HCT116 (cell line): Measurements from ENCODE around the gene TIAM1. TPM values are rescaled to one million over a fixed set of nuclear protein-coding genes. Genes with fewer than 3 reads are reported as not detected.

ENCODE experiments used
- ATAC-seq: fragments of 200-7000 bp; cut with Tn5 transposase; 2 replicates; pipeline ENCODE4 v1.9.1; 2020; ENCODE audit warnings: mild to moderate bottlenecking, moderate library complexity
- BruUV-seq: library from RNA; stranded (reverse); fragments of 400-500 nt; replicated peaks from 2 replicates; lab custom pipeline; 2021; lab: Mats Ljungman, UMichigan
- CTCF ChIA-PET: fragments of 300-600 bp; sonication (Branson Sonifier 250); formaldehyde crosslinking; loops from one replicate; lab custom pipeline; 2021; ENCODE audit warnings: antibody characterized with exemption; lab: Charles Lee
- POLR2A ChIA-PET: fragments of 300-600, 350-600 bp; sonication (Branson Sonifier 250); formaldehyde crosslinking; loops from one replicate; lab custom pipeline; 2021; ENCODE audit warnings: antibody characterized with exemption; lab: Charles Lee
- RAD21 ChIA-PET, 2 experiments: fragments of 300-600 bp; sonication (Branson Sonifier 250); formaldehyde crosslinking; loops; one replicate each; lab custom pipeline; 2023; ENCODE audit warnings: low total read pairs in 2 of 2; ENCODE audit not compliant: uncharacterized antibody in 2 of 2, unreplicated experiment in 2 of 2, low non-redundant PET in 1 of 2; lab: Charles Lee
- DNase-seq: peaks from one replicate; pipeline ENCODE4 v3.0.0-alpha.2; 2010; ENCODE audit warnings: low read depth, low spot score
- H2AFZ ChIP-seq: fragments of 200-600 bp; shearing (Covaris generic), sonication (generic); 2 replicates; pipeline ENCODE4 v1.6.1; 2017; ENCODE audit warnings: low read depth, mixed run types, mixed read lengths, antibody characterized with exemption, low read length; ENCODE audit not compliant: poor library complexity, severe bottlenecking
- H3K27ac ChIP-seq: 2 replicates; pipeline ENCODE4 v1.5.1; 2012; ENCODE audit warnings: low read depth, low read length
- H3K27me3 ChIP-seq: fragments of 200-600 bp; sonication (generic); 2 replicates; pipeline ENCODE4 v1.6.1; 2016; ENCODE audit warnings: mixed run types, low read length, mixed read lengths; ENCODE audit not compliant: insufficient read depth
- H3K36me3 ChIP-seq, 2 experiments: fragments of 200-500 bp in 1 of 2; fragments of 200-600 bp in 1 of 2; sonication (Bioruptor generic) in 1 of 2; sonication (generic) in 1 of 2; 2 replicates each; pipeline versions ENCODE4 v1.5.1 to v1.6.1; 2014 to 2016; ENCODE audit warnings: low read length in 2 of 2, inconsistent platforms in 1 of 2, mixed read lengths in 1 of 2, mixed run types in 1 of 2; ENCODE audit not compliant: insufficient read depth in 2 of 2, control insufficient read depth in 1 of 2
- H3K4me1 ChIP-seq, 2 experiments: fragments of 200-600 bp in 1 of 2; sonication (generic) in 1 of 2; 2 replicates each; pipeline versions ENCODE4 v1.5.1 to v1.6.1; 2012 to 2017; ENCODE audit warnings: low read length in 2 of 2, inconsistent platforms in 1 of 2, mild to moderate bottlenecking in 1 of 2, mixed read lengths in 1 of 2, mixed run types in 1 of 2, moderate library complexity in 1 of 2; ENCODE audit not compliant: insufficient read depth in 2 of 2, control insufficient read depth in 1 of 2
- H3K4me2 ChIP-seq: fragments of 200-600 bp; sonication (generic); 2 replicates; pipeline ENCODE4 v1.6.1; 2017; ENCODE audit warnings: mixed run types, low read length, mixed read lengths
- H3K4me3 ChIP-seq, 2 experiments: fragments of 200-600 bp in 1 of 2; sonication (generic) in 1 of 2; replicated peaks in 1 of 2; 2 replicates each; pipeline ENCODE4 v1.5.1; 2011 to 2016; ENCODE audit warnings: low read length in 2 of 2, control low read depth in 1 of 2, low read depth in 1 of 2, mild to moderate bottlenecking in 1 of 2, mixed read lengths in 1 of 2, mixed run types in 1 of 2
- H3K79me2 ChIP-seq: fragments of 200-600 bp; sonication (generic); 2 replicates; pipeline ENCODE4 v1.6.1; 2017; ENCODE audit warnings: mild to moderate bottlenecking, mixed run types, low read length, moderate library complexity, mixed read lengths; ENCODE audit not compliant: insufficient read depth
- H3K9ac ChIP-seq: fragments of 200-600 bp; sonication (generic); 2 replicates; pipeline ENCODE4 v1.6.1; 2016; ENCODE audit warnings: low read length, mixed read lengths
- H3K9me2 ChIP-seq: fragments of 200-600 bp; sonication (generic), shearing (Covaris generic); 2 replicates; pipeline ENCODE4 v1.6.1; 2017; ENCODE audit warnings: mixed run types, mild to moderate bottlenecking, moderate library complexity; ENCODE audit not compliant: insufficient read depth
- H3K9me3 ChIP-seq, 2 experiments: fragments of 200-500 bp in 1 of 2; fragments of 200-600 bp in 1 of 2; sonication (Bioruptor generic) in 1 of 2; sonication (generic) in 1 of 2; 2 replicates each; pipeline ENCODE4 v1.6.1; 2014 to 2017; ENCODE audit warnings: low read length in 2 of 2, mixed read lengths in 2 of 2, inconsistent platforms in 1 of 2, low read depth in 1 of 2, mild to moderate bottlenecking in 1 of 2, mixed run types in 1 of 2, moderate library complexity in 1 of 2; ENCODE audit not compliant: control insufficient read depth in 1 of 2, insufficient read depth in 1 of 2
- H4K20me1 ChIP-seq: fragments of 200-600 bp; sonication (generic), shearing (Covaris generic); 2 replicates; pipeline ENCODE4 v1.6.1; 2017; ENCODE audit warnings: mixed run types, mild to moderate bottlenecking, moderate library complexity; ENCODE audit not compliant: insufficient read depth
- ELF1 ChIP-seq: IDR thresholded peaks from 2 replicates; pipeline ENCODE4 v1.6.1; 2012; ENCODE audit warnings: low read depth, borderline replicate concordance
- EZH2 ChIP-seq: fragments of 200-600 bp; sonication (generic); IDR thresholded peaks from 2 replicates; pipeline ENCODE4 v1.6.1; 2017; ENCODE audit warnings: antibody characterized with exemption, mixed run types
- JUND ChIP-seq: IDR thresholded peaks from 2 replicates; pipeline ENCODE4 v1.6.1; 2012
- POLR2A ChIP-seq: IDR thresholded peaks from 2 replicates; pipeline ENCODE4 v1.7.0; 2011; ENCODE audit warnings: borderline replicate concordance; ENCODE audit not compliant: insufficient read depth, insufficient read length; ENCODE audit errors: extremely low read depth
- POLR2AphosphoS5 ChIP-seq: IDR thresholded peaks from 2 replicates; pipeline ENCODE4 v1.6.1; 2011; ENCODE audit warnings: mild to moderate bottlenecking, low read depth, low read length, moderate library complexity
- RAD21 ChIP-seq: IDR thresholded peaks from 2 replicates; pipeline ENCODE4 v1.6.1; 2012; ENCODE audit warnings: low read depth, mild to moderate bottlenecking
- SP1 ChIP-seq: IDR thresholded peaks from 2 replicates; pipeline ENCODE4 v1.6.1; 2012; ENCODE audit warnings: low read depth
- TCF7L2 ChIP-seq: IDR thresholded peaks from 2 replicates; pipeline ENCODE4 v1.7.0; 2011; ENCODE audit warnings: borderline replicate concordance, inconsistent platforms; ENCODE audit not compliant: insufficient read depth, insufficient read length; ENCODE audit errors: extremely low read depth
- YY1 ChIP-seq: IDR thresholded peaks from 2 replicates; pipeline ENCODE4 v1.6.1; 2011; ENCODE audit warnings: low read length, low read depth, moderate library complexity, mild to moderate bottlenecking; ENCODE audit not compliant: insufficient replicate concordance; ENCODE audit errors: extremely low read depth
- ZFX ChIP-seq: fragments of 450-650 bp; IDR thresholded peaks from 2 replicates; pipeline ENCODE4 v1.6.1; 2017
- ZNF274 ChIP-seq: fragments of 200-500 bp; sonication (Bioruptor generic); IDR thresholded peaks from 2 replicates; pipeline ENCODE4 v1.6.1; 2014; ENCODE audit warnings: mild to moderate bottlenecking, low read depth, low read length, inconsistent platforms
- intact Hi-C: fragments of 100-400 bp; cut with micrococcal nuclease; formaldehyde crosslinking; loops from 2 replicates; pipeline ENCODE4 v1.10.0; 2022
- total RNA-seq: library from RNA; stranded (reverse); gene quantifications from one replicate; pipeline ENCODE4 v1.2.1, GENCODE V29; 2021; ENCODE audit not compliant: unreplicated experiment
- TF ChIP-seq, protein P1 (sequence below): IDR thresholded peaks from 2 replicates; pipeline ENCODE4 v1.6.1; 2012
- TF ChIP-seq, protein P2 (sequence below): IDR thresholded peaks from 2 replicates; pipeline ENCODE4 v1.6.1; 2012
- TF ChIP-seq, protein P3 (sequence below), 3 experiments: fragments of 200-600 bp in 1 of 3; sonication (generic) in 1 of 3; IDR thresholded peaks in 2 of 3; conservative IDR thresholded peaks in 1 of 3; 2 replicates each; pipeline ENCODE4 v1.5.1; 2012 to 2017; ENCODE audit warnings: low read depth in 2 of 3, low read length in 2 of 3, antibody characterized with exemption in 1 of 3, borderline replicate concordance in 1 of 3, control low read depth in 1 of 3, mild to moderate bottlenecking in 1 of 3, mixed read lengths in 1 of 3, mixed run types in 1 of 3, moderate library complexity in 1 of 3; ENCODE audit not compliant: insufficient read depth in 1 of 3

Gene TIAM1
- total RNA-seq, 1 experiment from 2014 or later: 47.8 TPM

DNA sequence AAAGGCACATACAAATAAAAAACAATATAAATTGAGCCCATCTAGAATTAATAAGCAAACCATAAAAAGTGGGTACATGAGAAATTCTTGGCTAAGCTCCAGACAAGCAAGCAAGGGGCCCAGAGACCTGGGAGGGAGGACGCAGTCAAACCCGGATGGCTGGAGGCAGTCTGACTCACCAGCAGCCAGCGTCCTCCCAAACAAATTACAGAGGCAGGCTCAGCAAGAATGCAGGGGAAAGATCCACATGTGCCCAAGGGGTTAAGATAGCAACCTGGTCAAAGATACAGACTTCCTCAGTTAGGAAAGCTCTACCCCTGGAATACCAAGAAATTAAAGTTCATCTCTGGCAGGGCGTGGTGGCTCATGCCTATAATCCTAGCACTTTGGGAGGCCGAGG lies 7.4 kb upstream of the TIAM1 start:
- TF ChIP-seq, protein P1, sequence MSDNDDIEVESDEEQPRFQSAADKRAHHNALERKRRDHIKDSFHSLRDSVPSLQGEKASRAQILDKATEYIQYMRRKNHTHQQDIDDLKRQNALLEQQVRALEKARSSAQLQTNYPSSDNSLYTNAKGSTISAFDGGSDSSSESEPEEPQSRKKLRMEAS: no peak
- peak; percentile 21; the same call in 1 of the 2 replicates for TF ChIP-seq POLR2AphosphoS5
- Histone ChIP-seq H3K27ac (peak overlapping the region; percentile 79), H3K9me3 (peaks cover 5 to 10% of the 10 kb centered on the region in 2 experiments; a peak in 1 of 4 replicates), H4K20me1 (no peaks in the 10 kb centered on the region), H3K36me3 (no peaks in the 10 kb centered on the region), H3K4me1 (peaks cover 63 to 77% of the 10 kb centered on the region in 2 experiments), H3K9me2 (no peaks in the 10 kb centered on the region), H3K79me2 (peaks cover 5% of the 10 kb centered on the region; the same call in 1 of the 2 replicates), H3K9ac (peak overlapping the region; percentile 34), H2AFZ (no peak overlapping the region), H3K27me3 (no peaks in the 10 kb centered on the region), H3K4me2 (peak overlapping the region; percentile 64), H3K4me3 (peak overlapping the region in 1 of 2 experiments; percentile 18; a peak in 2 of 4 replicates)
- ChIA-PET CTCF (no interaction called here), RAD21 (no interaction called here), POLR2A (no interaction called here)
- intact Hi-C loops: loop anchor here (2.0 to 5.0 kb wide), 2 partner anchors 69 to 157 kb away; no protein-coding TSS in a partner anchor
- BruUV-seq: no TSS peak
- ATAC-seq: peak; percentile 37
- no peak for DNase-seq

DNA sequence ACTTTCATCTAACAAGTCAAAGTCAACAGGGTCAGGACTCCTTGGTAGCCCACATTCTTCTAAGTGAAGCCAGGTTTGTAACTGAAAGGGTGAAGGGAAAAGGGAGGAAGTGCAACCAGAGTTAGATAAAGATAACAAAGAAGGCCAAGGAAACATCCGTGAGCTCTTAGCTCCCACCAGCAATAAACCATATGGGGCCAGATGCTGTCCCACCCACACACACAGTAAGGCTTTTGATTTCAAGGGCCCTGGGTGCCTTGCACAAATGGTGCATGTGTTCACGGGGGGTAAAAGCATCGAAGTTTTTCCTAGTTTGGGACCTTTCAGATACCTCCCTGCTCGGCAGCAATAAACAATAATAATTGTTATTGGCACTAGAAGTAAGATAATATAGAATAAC lies 5.1 kb upstream of the TIAM1 start:
- RAD21 ChIA-PET: no interaction called here
- Histone ChIP-seq H3K79me2 (peaks cover 5% of the 10 kb centered on the region; the same call in 1 of the 2 replicates), H3K4me3 (no peak overlapping the region), H3K27ac (no peak overlapping the region), H3K4me1 (peaks cover 52 to 62% of the 10 kb centered on the region in 2 experiments), H3K4me2 (no peak overlapping the region), H2AFZ (no peak overlapping the region)
- CTCF ChIA-PET: interaction anchor here (1.2 kb wide), 1 partner anchor 232 kb away, joined by 3 read pairs; no protein-coding TSS in a partner anchor
- no TSS peak for BruUV-seq
- TF ChIP-seq, protein P2, sequence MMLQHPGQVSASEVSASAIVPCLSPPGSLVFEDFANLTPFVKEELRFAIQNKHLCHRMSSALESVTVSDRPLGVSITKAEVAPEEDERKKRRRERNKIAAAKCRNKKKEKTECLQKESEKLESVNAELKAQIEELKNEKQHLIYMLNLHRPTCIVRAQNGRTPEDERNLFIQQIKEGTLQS: no peak
- TF ChIP-seq POLR2A (no peak), ELF1 (no peak), EZH2 (no peak), TCF7L2 (no peak), ZFX (no peak), RAD21 (no peak), YY1 (no peak), ZNF274 (no peak), SP1 (no peak), JUND (no peak)
- TF ChIP-seq, protein P3, sequence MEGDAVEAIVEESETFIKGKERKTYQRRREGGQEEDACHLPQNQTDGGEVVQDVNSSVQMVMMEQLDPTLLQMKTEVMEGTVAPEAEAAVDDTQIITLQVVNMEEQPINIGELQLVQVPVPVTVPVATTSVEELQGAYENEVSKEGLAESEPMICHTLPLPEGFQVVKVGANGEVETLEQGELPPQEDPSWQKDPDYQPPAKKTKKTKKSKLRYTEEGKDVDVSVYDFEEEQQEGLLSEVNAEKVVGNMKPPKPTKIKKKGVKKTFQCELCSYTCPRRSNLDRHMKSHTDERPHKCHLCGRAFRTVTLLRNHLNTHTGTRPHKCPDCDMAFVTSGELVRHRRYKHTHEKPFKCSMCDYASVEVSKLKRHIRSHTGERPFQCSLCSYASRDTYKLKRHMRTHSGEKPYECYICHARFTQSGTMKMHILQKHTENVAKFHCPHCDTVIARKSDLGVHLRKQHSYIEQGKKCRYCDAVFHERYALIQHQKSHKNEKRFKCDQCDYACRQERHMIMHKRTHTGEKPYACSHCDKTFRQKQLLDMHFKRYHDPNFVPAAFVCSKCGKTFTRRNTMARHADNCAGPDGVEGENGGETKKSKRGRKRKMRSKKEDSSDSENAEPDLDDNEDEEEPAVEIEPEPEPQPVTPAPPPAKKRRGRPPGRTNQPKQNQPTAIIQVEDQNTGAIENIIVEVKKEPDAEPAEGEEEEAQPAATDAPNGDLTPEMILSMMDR (IDR thresholded peaks at IDR 0.05 in 2 of 3, conservative IDR thresholded peaks at IDR 0.05 in 1 of 3; ENCODE audit: borderline replicate concordance in 1 of 3, insufficient read depth in 1 of 3, low read depth in 2 of 3, low read length in 2 of 3): no peak
- TF ChIP-seq, protein P1: no peak
- TF ChIP-seq, all 23 proteins: peak for 0
- Histone ChIP-seq H3K9me2 (no peaks in the 10 kb centered on the region), H3K36me3 (no peaks in the 10 kb centered on the region), H3K27me3 (no peaks in the 10 kb centered on the region), H3K9me3 (peaks cover 5 to 10% of the 10 kb centered on the region in 2 experiments; a peak in 1 of 4 replicates), H3K9ac (no peak overlapping the region), H4K20me1 (no peaks in the 10 kb centered on the region)
- ATAC-seq (no peak), DNase-seq (no peak)
- POLR2A ChIA-PET: no interaction called here
- intact Hi-C loops: loop anchor here (10.0 kb wide), 2 partner anchors 144 to 236 kb away; no protein-coding TSS in a partner anchor
